H1 (cell line): Measurements from ENCODE around the gene LZTFL1. TPM values are rescaled to one million over a fixed set of nuclear protein-coding genes. Genes with fewer than 3 reads are reported as not detected.
"Not testable (repeated sequence)": the region's sequence is repeated elsewhere in the genome, so short reads cannot be mapped to it uniquely, and the experiment has no call there.

Source experiments
- CTCF ChIA-PET: fragments of 300-600 bp; sonication (Branson Sonifier 250); formaldehyde crosslinking; loops from one replicate; lab custom pipeline; 2021; ENCODE audit not compliant: partially characterized antibody; lab: Charles Lee
- POLR2A ChIA-PET: fragments of 300-600 bp; sonication (Branson Sonifier 250); formaldehyde crosslinking; loops from one replicate; lab custom pipeline; 2021; ENCODE audit warnings: inconsistent platforms; ENCODE audit not compliant: partially characterized antibody; lab: Charles Lee
- DNase-seq, 2 experiments: peaks; one replicate each; pipeline versions ENCODE4 v3.0.0 to v3.0.0-alpha.2; 2010 to 2022; ENCODE audit warnings: low spot score in 2 of 2, low read depth in 1 of 2, mixed read lengths in 1 of 2
- FAIRE-seq: peaks from 2 replicates; lab custom pipeline; 2011; peaks lifted over from hg19 to GRCh38; lab: Jason Lieb, UNC
- H2AFZ ChIP-seq: 2 replicates; pipeline ENCODE4 v1.8.1; 2012; ENCODE audit warnings: low read length, inconsistent platforms
- H2AK5ac ChIP-seq: 2 replicates; pipeline ENCODE4 v1.6.1; 2013; ENCODE audit warnings: low read depth, low read length
- H2BK120ac ChIP-seq: replicated peaks from 2 replicates; pipeline ENCODE3; 2013; ENCODE audit warnings: low read depth, low read length, inconsistent platforms
- H2BK12ac ChIP-seq: 2 replicates; pipeline ENCODE4 v1.6.1; 2013; ENCODE audit warnings: low read depth, low read length
- H2BK15ac ChIP-seq: 2 replicates; pipeline ENCODE4 v1.6.1; 2013; ENCODE audit warnings: low read length
- H2BK20ac ChIP-seq: 2 replicates; pipeline ENCODE4 v1.6.1; 2013; ENCODE audit warnings: low read length
- H2BK5ac ChIP-seq: 2 replicates; pipeline ENCODE4 v1.6.1; 2013; ENCODE audit warnings: low read depth, low read length
- H3K14ac ChIP-seq: 2 replicates; pipeline ENCODE4 v1.6.1; 2013; ENCODE audit warnings: inconsistent platforms; ENCODE audit not compliant: insufficient read length
- H3K18ac ChIP-seq: 2 replicates; pipeline ENCODE4 v1.6.1; 2013; ENCODE audit warnings: low read length; ENCODE audit errors: extremely low read depth
- H3K23ac ChIP-seq: 2 replicates; pipeline ENCODE4 v1.6.1; 2013; ENCODE audit warnings: inconsistent platforms; ENCODE audit not compliant: insufficient read length
- H3K23me2 ChIP-seq: 2 replicates; pipeline ENCODE4 v1.6.1; 2013; ENCODE audit warnings: low read depth, low read length
- H3K27ac ChIP-seq: 2 replicates; pipeline ENCODE4 v1.6.1; 2011; ENCODE audit warnings: low read depth, low read length, inconsistent platforms
- H3K27me3 ChIP-seq, 4 experiments: replicated peaks in 1 of 4; 1 replicate in 1 of 4; 2 replicates in 3 of 4; pipeline versions ENCODE4 v1.6.1 to v1.8.1; 2011 to 2013; ENCODE audit warnings: low read length in 3 of 4, mild to moderate bottlenecking in 3 of 4, inconsistent platforms in 2 of 4, mixed read lengths in 2 of 4, moderate library complexity in 1 of 4; ENCODE audit not compliant: control insufficient read depth in 3 of 4, insufficient read depth in 3 of 4; ENCODE audit errors: extremely low read depth in 1 of 4
- H3K36me3 ChIP-seq, 4 experiments: 2 replicates each; pipeline versions ENCODE4 v1.6.1 to v1.8.1; 2011 to 2013; ENCODE audit warnings: mild to moderate bottlenecking in 4 of 4, low read length in 3 of 4, moderate library complexity in 2 of 4, control low read depth in 1 of 4, inconsistent platforms in 1 of 4; ENCODE audit not compliant: insufficient read depth in 4 of 4, control insufficient read depth in 2 of 4
- H3K4ac ChIP-seq: replicated peaks from 2 replicates; pipeline ENCODE3; 2013; ENCODE audit warnings: low read length, low read depth, mixed read lengths, inconsistent platforms; ENCODE audit not compliant: insufficient read length
- H3K4me1 ChIP-seq, 4 experiments: replicated peaks in 1 of 4; 1 replicate in 1 of 4; 2 replicates in 3 of 4; pipeline versions ENCODE4 v1.6.1 to v1.8.1; 2011 to 2013; ENCODE audit warnings: low read length in 3 of 4, inconsistent platforms in 2 of 4, mixed read lengths in 1 of 4; ENCODE audit not compliant: insufficient read depth in 4 of 4, control insufficient read depth in 3 of 4
- H3K4me2 ChIP-seq, 2 experiments: 2 replicates each; pipeline versions ENCODE4 v1.6.1 to v1.8.1; 2011 to 2013; ENCODE audit warnings: low read depth in 2 of 2, low read length in 2 of 2, control low read depth in 1 of 2, inconsistent platforms in 1 of 2, mild to moderate bottlenecking in 1 of 2; ENCODE audit not compliant: insufficient read depth in 1 of 2
- H3K4me3 ChIP-seq, 4 experiments: fragments of 200-600, 300-600 bp in 1 of 4; sonication (generic), shearing (Covaris generic), sonication (Bioruptor Twin) in 1 of 4; 2 replicates each; pipeline versions ENCODE4 v1.5.1 to v1.8.1; 2011 to 2016; ENCODE audit warnings: low read length in 4 of 4, low read depth in 3 of 4, control low read depth in 2 of 4, inconsistent platforms in 2 of 4, mild to moderate bottlenecking in 2 of 4, mixed read lengths in 1 of 4, moderate library complexity in 1 of 4; ENCODE audit not compliant: insufficient read depth in 2 of 4; ENCODE audit errors: extremely low read depth in 1 of 4
- H3K56ac ChIP-seq: replicated peaks from 2 replicates; pipeline ENCODE3; 2013; ENCODE audit warnings: low read depth, mild to moderate bottlenecking, mixed read lengths, low read length, inconsistent platforms; ENCODE audit not compliant: insufficient read length
- H3K79me1 ChIP-seq: 2 replicates; pipeline ENCODE4 v1.6.1; 2013; ENCODE audit warnings: low read depth, low read length, control low read depth
- H3K79me2 ChIP-seq, 2 experiments: 2 replicates each; pipeline versions ENCODE4 v1.6.1 to v1.8.1; 2012 to 2013; ENCODE audit warnings: low read length in 2 of 2, mild to moderate bottlenecking in 2 of 2, inconsistent platforms in 1 of 2; ENCODE audit not compliant: insufficient read depth in 2 of 2, control insufficient read depth in 1 of 2
- H3K9ac ChIP-seq, 4 experiments: replicated peaks in 1 of 4; 1 replicate in 1 of 4; 2 replicates in 3 of 4; pipeline versions ENCODE4 v1.6.1 to v1.8.1; 2011 to 2013; ENCODE audit warnings: low read depth in 3 of 4, low read length in 3 of 4, control low read depth in 2 of 4, mild to moderate bottlenecking in 2 of 4, moderate library complexity in 2 of 4, inconsistent platforms in 1 of 4; ENCODE audit errors: extremely low read depth in 1 of 4
- H3K9me3 ChIP-seq, 2 experiments: 2 replicates each; pipeline versions ENCODE4 v1.6.1 to v1.8.1; 2012 to 2013; ENCODE audit warnings: mild to moderate bottlenecking in 2 of 2, moderate library complexity in 2 of 2, control low read depth in 1 of 2, inconsistent platforms in 1 of 2, low read depth in 1 of 2, low read length in 1 of 2, mixed read lengths in 1 of 2; ENCODE audit not compliant: insufficient read depth in 2 of 2
- H4K20me1 ChIP-seq, 2 experiments: replicated peaks in 1 of 2; 2 replicates each; pipeline versions ENCODE3 to v1.8.1; 2011 to 2013; ENCODE audit warnings: inconsistent platforms in 2 of 2, low read length in 2 of 2, mild to moderate bottlenecking in 1 of 2; ENCODE audit not compliant: insufficient read depth in 2 of 2, control insufficient read depth in 1 of 2
- H4K5ac ChIP-seq: 2 replicates; pipeline ENCODE4 v1.6.1; 2013; ENCODE audit warnings: low read length, low read depth, mixed read lengths, inconsistent platforms; ENCODE audit not compliant: insufficient read length
- H4K8ac ChIP-seq: 2 replicates; pipeline ENCODE4 v1.8.0; 2013; ENCODE audit warnings: mild to moderate bottlenecking, moderate library complexity, low read length, inconsistent platforms; ENCODE audit not compliant: insufficient read depth; ENCODE audit errors: extremely low read depth
- H4K91ac ChIP-seq: replicated peaks from 2 replicates; pipeline ENCODE3; 2013; ENCODE audit warnings: low read length, mixed read lengths, inconsistent platforms; ENCODE audit not compliant: insufficient read length
- WGBS, 2 experiments: shearing (Covaris generic) in 1 of 2; methylation state at CpG; one replicate each; pipeline versions ENCODE4 v1.1.6 to v1.1.7; 2013 to 2015; ENCODE audit warnings: low lambda C conversion rate in 2 of 2, mixed read lengths in 2 of 2, inconsistent platforms in 1 of 2, low coverage in 1 of 2, missing lambda C conversion rate in 1 of 2; ENCODE audit not compliant: insufficient replicate concordance in 2 of 2, insufficient coverage in 1 of 2, insufficient read length in 1 of 2; ENCODE audit errors: extremely low coverage in 1 of 2, missing lambda C conversion rate in 1 of 2; 5-methylcytosine and 5-hydroxymethylcytosine counted together
- polyA plus RNA-seq, 7 experiments: library from polyadenylated mRNA; depleted of rRNA in 3 of 7; stranded (reverse) in 5 of 7; unstranded in 2 of 7; fragments of >200 nt in 5 of 7; fragments of 200-250 nt in 2 of 7; gene quantifications; 1 replicate in 5 of 7; 2 replicates in 1 of 7; 4 replicates in 1 of 7; pipeline versions ENCODE4 v1.2.1 to v1.2.3, GENCODE V29; 2011 to 2013; ENCODE audit warnings: missing spikeins in 2 of 7, mixed read lengths in 2 of 7
- total RNA-seq: library from RNA; stranded (reverse); fragmentation: NEBNext Ultra II Directional; extraction: Animal tissue kit (Norgen Biotek cat#: 25700); gene quantifications from 2 replicates; pipeline ENCODE4 v1.2.1, GENCODE V29; 2021

The LZTFL1 gene
- total and polyA plus RNA-seq, 2 of the 8 experiments (the other 6 are each of a cell fraction or from before 2014, with no cell fraction given) = 8.7 to 11.5 TPM

- H3K23ac ChIP-seq, H3K14ac ChIP-seq, H2BK120ac ChIP-seq, H3K56ac ChIP-seq, H3K4me1 ChIP-seq, H2BK15ac ChIP-seq, H2AFZ ChIP-seq, H3K4me3 ChIP-seq, H3K27ac ChIP-seq, H2BK5ac ChIP-seq, H3K36me3 ChIP-seq, H3K9me3 ChIP-seq, H4K8ac ChIP-seq, FAIRE-seq, H3K4ac ChIP-seq, H3K23me2 ChIP-seq, H3K9ac ChIP-seq, H4K20me1 ChIP-seq, H2BK12ac ChIP-seq, H2AK5ac ChIP-seq, POLR2A ChIA-PET, H3K27me3 ChIP-seq, DNase-seq, H4K5ac ChIP-seq, H4K91ac ChIP-seq, H3K4me2 ChIP-seq, H3K79me1 ChIP-seq, H3K79me2 ChIP-seq, H3K18ac ChIP-seq, H2BK20ac ChIP-seq: not testable (repeated sequence)
- 93% methylated on average over 1 of the region's 1 CpG; no CpG with 5 or more reads in 1 of the 2 experiments for WGBS, 2 experiments
- CTCF ChIA-PET = interaction anchor here (0.6 kb wide), 1 partner anchor 128 kb away, joined by 3 read pairs; no protein-coding TSS in a partner anchor
Measured at GRCh38 chr3:45856323-45856722, 14.4 kb upstream of the LZTFL1 start.
